GM19452 (cell line): Measurements from ENCODE around the gene RBM24.

Experiments used
- ATAC-seq: cut with Tn5 transposase; IDR thresholded peaks from one replicate; pipeline ENCODE4 v1.9.1; 2021; ENCODE audit not compliant: unreplicated experiment

RBM24 gene

DNA sequence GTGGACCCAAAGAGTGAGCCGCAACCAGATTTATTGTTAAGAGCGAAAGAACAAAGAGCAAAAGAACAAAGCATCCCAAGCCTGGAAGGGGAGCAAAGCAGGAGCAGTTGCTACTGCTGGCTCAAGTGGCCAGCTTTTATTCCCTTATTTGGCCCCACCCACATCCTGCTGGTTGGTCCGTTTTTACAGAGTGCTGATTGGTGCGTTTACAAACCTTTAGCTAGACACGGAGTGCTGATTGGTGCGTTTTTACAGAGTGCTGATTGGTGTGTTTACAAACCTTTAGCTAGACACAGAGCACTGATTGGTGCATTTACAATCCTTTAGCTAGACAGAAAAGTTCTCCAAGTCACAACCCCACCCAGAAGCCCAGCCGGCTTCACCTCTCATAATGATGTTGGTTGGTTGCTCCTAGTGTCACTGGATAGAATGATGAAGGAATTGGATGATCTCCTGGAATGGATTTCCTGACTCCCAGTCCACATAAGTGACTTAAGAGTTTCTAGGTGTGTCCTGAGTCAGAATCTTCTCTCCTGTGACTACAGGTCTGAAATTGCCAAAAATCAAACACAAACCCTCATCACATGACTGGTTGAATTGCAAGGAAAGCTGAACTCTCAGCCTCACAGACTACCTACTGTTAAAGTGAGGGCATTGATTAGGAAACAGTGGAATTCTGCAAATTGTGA, 60.1 kb downstream of the RBM24 start:
- ATAC-seq: no peak

DNA sequence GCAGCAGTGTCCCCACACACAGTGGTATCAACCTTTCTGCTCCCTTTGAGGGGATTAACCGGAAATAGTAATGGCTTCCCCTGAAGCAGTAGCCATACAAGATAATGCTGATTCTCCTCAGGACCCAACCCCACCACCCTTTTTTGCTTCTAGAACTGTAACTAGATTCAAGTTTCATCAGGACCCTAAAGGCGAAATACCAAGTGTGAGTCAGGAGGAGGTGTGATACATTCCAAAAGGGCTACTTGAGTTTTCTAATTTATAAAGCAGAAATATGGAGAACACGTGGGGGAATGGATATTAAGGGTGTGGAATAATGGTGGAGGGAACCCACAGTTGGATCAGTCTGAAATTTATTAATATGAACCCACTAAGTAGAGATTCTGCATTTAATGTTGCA, 60.7 kb downstream of the RBM24 start:
- no peak for ATAC-seq

DNA sequence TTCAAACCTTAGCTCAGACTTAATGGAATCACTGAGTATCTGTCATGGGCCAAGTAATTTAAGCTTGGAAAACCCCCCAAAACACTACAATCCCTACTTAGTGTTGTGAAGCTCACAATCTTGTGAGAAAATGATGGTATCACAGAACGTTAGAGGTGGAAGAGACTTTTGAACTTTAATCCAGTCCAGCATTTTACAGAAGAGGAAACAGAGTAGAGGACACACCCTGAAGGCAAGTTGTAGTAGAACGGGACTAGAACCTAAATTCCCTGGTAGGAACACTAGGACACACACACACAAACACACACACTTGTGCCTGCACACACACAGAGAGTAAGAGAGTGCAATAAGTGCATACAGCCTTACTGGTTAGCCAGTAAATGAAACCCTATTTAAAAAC, 62.1 kb downstream of the RBM24 start:
- no peak for ATAC-seq
